ENCODE results near the gene ZNF32.

The ZNF32 gene, protein sequence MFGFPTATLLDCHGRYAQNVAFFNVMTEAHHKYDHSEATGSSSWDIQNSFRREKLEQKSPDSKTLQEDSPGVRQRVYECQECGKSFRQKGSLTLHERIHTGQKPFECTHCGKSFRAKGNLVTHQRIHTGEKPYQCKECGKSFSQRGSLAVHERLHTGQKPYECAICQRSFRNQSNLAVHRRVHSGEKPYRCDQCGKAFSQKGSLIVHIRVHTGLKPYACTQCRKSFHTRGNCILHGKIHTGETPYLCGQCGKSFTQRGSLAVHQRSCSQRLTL

DNA sequence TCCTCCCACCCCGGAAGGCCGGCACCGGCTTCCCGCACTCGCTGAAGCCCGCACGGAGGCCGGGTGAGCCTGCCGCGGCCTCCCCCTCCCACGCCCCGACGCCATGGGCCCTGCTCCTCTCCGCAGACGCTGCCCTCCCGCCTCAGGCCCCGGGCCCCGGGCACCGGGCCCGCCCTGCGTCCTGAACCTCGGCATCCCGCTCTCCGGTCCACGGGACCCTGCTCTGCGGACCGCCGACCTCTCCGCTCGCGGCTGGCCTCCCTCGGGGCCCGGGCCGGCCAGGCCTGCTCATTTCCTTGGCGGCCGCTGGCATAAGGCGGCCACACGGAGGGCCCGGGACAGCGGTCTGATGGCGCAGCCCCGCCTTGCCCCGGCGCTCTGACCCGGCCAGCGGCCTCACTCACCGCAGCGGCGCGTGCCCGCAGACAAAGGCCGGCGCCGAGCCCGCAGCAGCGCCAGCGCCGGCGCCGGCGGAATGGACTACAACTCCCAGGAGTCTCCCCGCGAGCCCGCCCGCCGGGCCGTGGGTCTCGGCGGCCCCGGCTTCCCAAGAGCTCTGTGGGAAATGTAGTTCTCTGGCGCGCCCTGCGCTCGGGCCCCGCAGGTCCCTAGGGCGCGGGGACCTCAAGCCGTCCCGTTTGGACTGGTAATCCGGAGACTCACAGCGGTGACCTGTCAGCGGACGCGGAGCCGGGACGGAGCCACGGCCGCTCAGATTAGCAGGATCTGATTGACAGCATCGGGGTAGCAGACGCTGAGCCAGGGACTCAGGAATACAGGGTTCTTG, at the start of gene ZNF32:
TSS of gene ZNF32 (minus strand) at position 484 of the 787 bp plus-strand sequence. CDS start 2,748 bp downstream, outside the sequence.
- peak; percentile 83 to 84 for DNase-seq

DNA sequence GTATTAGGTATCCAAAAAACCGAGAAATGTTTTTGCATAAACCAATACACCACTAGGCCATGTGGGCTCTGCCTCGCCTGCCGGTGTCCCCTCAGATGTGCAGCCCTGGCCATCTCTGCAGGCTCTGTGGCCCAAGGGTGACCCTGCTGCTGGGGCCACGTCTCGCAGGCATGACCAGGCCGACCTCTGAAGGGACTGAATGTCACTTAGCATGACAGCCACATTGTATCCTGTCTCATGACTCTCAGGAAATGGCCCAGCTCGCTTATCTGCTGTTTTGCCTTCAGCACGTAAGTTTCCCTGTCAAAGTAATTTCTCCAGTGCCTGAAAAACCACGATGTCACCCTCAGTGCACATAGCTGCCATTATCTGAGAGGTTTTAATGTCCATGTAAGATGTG, 49.5 kb upstream of the ZNF32 start:
- no peak for DNase-seq

DNA sequence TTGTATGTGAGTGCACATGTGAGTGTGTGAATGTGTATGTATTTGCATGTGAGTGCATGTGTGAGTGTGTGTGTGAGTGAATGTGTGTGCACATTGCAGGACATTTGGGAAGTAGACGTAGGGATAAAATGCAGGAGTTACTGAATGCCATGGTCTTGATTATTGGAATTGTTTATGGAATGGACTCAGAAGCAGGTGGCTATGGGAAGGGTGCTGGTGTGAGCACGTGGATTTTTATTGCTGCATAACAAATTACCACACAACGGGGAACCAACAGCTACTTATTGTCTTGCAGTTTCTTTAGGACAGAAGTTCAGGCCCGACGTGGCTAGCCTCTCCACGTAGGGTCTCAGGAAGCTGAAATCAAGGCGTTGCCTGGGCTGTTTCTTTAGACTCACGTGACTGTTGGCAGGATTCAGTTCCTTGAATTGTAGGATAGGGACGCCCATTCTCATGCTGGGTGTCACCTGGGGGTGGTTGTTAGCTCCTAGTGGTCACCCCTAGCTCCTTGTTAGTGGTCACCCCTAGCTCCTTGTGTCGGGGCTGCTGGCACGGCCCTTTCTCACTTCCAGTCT, 48.3 kb upstream of the ZNF32 start:
- DNase-seq = no peak

DNA sequence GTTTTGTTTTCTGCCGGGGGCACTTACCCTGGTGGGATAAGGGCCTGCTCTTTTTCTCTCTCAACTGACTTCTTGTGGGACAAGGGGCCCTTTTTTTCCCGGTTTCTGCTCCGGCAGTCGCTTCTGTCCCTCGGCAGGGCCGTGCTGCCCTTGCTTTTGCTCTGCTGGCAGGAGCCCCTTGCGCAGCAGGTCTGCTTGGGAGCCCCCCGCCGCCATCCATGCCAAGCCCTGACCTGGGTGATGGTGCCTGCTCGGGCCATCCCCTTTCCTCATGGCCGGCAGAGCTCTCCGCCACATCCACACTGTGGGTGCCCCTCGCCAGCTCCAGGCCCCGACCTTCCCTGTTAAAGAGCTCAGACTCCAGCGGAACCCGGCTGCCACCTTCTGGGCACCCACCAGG, 47.0 kb upstream of the ZNF32 start:
- no peak for DNase-seq

DNA sequence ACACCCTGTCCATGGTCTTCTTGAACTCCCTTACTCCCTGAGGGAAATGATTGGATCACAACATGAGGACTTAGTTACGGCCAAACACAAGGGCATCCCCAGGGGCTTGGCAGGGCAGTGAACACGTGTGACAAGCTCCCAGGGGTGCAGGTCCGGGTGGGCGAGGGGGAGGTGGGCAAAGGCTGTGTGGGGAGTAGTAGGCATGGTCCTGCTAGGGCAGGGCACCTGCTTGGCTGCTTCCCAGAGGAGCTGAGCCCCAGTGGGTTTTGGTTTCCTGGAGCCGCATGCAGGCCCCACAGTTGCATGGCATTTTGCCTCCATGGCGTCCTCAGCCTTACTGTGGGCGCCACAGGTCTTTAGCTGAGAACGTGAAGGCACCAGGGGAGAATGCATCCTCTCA, 46.6 kb upstream of the ZNF32 start:
- DNase-seq = no peak

DNA sequence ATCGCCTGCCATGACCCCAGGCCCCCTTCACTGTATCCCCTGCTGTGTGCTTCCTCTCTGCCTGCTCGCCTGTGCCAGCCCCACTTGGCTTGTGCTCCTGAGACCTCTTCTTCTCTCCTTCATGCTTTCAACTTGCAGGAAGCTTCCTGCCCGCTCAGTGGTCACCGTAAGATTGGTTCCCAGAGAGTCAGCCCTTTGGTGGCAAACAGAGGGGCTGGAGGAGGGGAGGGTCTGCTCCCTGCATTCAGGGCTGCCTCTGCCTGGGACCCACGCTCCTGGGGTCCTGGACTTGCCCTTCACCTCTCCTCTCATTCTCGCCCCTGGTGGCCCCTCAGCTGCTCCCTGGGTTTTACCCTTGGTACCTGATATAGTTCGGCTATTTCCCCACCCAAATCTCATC, 45.8 kb upstream of the ZNF32 start:
- no peak for DNase-seq

DNA sequence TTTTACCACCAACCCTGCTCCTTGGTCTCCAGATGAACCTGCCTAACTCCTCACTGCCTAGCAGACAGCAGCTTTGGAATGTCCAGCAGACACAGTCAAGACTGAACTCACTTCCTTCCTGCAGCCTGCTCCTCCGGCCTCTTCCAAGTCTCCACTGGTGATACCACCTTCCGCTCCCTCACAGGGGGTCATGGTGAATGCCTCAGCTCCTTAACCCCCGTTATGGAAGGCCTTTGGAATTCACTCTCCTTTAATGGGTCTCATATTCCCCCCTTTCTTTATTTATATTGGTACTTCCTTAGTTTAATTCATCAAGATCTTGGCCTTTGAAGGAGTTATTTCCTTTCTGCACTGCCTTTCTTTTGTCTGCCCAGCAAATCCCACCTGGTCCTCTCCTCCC, 44.9 kb upstream of the ZNF32 start:
- no peak for DNase-seq

DNA sequence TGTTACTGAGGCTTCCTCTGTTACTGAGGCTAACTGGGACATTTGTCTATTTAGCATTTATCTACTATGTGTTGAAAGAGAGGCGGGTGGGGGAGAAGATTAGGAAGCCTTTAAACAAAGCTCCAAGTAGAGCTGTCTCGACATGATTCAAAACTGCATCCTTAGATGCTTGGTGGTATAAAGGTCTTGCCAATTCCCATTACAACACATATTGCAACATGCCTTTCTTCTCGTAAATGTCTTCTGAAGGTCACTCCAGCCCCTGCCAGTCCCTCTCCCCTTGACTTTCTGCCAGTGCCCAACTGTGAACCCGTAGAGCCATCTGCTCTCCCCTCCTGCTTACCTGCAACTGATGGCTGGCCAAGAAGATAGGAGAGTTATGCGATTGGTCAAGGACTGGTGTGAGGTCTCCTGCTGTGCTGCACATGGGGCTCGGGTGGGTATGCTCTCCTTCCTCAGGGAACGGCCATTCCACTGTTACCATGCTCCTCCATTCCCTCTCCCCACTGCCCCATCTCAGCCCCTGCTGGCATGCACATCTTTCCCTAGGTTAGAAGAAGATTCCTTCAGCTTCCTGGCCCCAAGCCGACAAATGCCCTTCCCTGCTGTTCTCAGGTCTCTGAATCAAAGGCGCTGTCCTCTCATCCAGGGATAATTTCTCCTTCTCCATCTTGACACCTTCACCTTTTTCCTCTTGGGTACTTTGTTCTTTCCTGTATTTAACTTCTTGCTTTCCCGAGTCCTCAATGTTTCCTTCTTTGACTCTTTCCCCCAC, 43.6 kb upstream of the ZNF32 start:
- DNase-seq = no peak

DNA sequence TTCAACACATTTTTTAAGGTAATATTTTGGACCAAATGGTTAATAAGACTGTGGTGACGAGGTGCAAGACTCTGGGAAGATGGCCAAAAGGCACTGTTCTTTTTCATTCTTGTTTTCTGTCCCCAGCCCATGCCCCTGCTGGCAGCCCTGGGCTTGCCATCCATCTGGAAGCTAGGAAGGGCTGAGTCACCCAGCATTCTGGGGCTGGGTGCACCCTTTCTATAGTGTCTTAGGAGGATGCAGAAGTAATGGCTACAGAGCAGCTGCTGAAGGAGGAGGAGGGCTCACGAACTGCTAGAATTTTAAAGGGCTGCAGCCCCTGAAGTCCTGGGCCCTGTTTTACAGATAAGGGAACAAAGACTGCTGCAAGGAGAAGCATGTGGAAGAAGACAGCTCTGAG, 42.8 kb upstream of the ZNF32 start:
- DNase-seq = no peak

DNA sequence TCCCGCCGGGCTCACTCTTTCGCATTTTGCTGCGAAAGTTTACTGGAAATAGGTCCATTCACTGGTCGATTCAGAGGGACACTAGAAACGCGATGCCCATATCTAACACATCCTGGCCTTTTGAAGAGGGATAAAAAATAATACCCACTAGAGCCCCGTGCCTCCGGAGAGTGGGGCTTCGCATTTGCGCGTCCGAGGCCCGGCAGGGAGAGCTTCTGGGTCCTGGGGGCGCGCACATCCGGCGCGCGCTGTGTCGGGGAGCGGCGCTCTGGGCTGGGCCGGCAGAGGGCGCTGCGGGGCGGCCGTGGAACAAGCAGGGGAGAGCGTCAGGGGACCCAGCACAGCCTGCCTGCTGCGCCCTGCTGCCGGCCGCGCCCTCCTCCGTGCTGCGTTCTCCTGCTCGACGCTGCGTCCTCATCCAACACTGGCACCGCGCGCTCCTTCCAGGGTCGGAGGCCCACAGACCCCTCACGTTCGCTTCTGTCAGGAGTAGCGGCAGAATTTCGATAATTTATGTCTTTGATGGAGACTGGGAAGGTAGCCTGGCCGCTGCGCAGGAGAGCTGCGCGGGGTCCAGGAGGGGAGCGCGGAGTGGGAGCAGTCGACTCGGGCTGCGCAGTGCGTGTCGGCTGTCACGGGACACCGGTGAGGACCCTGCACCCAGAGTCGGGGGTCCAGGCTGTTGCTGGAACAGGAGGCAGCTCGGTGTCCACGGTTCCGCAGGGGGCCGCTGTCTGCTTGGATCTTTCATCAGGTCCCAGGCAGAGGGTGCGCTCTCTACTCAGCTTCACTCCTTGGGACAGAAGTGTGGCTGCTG, 41.5 kb upstream of the ZNF32 start:
- DNase-seq = peak; percentile 81 to 84

DNA sequence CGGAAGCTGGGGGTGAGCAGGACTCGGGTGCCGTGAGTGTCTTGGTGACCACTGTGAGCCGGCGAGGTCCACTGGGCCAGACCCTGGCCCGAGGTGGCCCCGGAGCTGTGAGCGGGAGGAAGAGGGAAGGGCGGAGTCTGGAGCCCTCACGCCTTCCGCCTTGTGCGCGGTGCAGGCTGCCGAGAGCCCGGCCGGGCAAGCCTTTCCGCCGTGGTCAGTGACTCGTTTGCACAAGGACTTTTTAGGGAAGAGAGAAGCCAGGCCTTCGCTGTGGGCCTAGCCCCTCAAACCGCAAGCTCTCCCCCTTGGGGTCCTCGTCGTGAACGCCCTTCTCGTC, 40.9 kb upstream of the ZNF32 start:
- no peak for DNase-seq

DNA sequence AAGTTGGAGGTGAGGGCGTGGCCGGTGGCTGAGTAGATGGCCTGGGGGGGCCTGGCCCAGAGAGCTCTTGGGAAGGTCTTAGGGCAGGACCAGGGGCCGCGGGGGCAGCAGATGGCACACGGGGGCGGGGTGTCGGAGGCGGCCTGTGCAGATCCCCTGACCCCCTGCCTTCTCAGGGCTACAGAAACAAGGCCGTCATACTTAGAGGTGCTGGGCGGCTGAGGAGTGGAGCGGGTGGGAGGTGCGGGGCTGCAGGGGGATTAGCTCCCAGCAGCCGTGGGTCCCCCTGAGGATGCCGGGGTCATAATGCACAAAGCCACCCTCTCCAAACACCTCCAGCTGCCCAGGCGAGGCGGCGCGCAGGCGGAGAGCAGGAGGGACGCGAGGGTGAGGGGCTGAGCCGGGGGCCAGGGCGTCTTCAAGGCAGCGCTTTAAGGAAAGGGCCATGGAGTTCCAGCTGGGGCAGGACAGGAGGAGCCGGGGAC, 40.4 kb upstream of the ZNF32 start:
- DNase-seq = no peak

DNA sequence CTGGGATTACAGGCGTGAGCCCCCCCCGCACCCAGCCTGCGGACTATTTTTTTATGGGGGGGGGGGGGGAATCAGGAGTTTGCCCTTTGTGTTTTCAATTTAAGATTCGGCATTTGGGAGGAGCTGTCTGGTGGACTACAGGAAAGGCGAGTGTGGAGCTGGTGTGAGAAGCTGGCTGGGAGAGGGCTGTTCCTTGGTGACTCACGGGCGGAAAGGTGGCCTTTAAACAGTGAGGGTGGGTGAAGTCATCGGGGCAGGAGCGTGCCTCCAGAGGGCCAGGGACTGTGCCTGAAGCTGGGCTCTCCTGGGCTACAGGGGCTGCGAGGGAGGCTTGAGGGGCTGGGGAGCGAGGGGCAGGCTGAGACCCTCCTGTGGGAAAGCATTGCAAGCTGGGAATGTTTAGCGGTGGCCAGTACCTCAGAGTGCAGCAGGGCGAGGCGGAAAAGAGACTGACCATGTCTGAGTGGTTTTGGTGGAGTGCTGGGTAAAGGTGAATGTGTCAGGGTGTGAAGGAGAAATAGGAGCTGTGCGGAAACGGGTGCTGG, 39.7 kb upstream of the ZNF32 start:
- DNase-seq = no peak

DNA sequence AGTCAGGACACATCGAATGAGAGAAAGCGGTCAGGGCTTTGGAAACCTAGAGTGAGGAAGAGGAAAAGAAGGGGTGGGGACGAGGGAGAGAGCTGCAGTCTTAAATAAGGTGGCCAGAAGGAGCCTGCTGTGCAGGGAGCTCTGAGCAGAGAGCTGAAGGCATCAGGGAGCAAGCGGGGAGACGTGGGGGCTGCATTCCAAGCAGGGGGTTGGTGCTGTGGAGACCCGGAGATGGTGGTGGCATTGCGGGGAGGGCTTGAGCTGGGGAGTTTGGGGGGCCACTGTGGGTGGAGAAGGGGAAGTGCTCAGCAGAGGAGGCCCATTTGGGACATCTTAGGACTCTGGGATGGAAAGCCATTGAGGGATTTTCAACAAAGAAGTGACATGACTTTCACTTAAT, 38.7 kb upstream of the ZNF32 start:
- DNase-seq = no peak

DNA sequence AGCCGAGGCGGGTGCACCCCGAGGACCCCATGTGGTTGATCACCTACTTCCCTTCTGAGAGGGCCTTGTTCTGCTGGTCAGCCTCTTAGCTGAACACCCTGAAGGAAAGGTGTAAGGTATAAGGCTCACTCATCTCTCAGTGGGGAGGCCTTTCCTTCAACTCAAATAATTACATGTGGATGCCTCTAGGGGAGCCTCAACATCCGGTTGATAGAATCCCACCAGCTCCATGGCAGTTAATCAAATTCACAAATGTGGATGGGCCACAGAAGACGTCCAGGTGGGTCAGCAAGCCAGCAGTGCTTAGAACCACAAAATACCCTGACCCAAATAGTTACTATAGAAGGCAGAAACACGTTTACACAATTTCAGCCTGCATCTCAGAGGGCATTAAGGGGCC, 37.7 kb upstream of the ZNF32 start:
- DNase-seq = no peak

DNA sequence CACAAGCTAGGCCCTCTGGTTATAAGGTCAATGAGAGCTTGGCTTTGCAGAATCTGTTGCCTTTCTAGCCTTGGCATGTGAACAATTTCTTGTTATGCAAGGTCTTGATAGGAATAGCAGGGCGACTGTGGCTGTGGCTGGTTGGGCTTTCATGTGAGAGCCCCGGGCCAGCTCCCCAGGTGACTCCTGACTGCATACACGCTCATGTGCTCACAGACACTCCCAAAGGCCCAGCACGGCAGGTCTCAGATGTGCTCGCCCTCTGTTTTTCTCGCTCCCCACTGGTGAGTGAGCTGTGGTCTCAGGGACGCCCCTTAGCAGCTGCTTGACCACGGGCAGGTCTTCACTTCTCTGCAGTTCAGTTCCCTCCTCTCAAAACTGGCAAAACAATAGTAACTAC, 37.1 kb upstream of the ZNF32 start:
- no peak for DNase-seq

DNA sequence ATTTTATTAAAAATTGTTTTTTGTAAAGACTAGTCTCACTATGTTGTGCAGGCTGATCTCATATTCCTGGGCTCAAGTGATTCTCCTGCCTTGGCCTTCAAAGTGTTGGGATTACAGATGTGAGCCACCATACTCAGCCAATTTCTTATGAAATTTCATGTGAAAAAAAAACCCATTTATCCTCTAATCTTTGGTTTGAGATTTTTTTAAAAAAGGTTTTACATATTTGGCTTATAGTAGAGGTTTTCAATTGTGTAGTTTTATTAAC, 35.5 kb upstream of the ZNF32 start:
- DNase-seq = no peak

DNA sequence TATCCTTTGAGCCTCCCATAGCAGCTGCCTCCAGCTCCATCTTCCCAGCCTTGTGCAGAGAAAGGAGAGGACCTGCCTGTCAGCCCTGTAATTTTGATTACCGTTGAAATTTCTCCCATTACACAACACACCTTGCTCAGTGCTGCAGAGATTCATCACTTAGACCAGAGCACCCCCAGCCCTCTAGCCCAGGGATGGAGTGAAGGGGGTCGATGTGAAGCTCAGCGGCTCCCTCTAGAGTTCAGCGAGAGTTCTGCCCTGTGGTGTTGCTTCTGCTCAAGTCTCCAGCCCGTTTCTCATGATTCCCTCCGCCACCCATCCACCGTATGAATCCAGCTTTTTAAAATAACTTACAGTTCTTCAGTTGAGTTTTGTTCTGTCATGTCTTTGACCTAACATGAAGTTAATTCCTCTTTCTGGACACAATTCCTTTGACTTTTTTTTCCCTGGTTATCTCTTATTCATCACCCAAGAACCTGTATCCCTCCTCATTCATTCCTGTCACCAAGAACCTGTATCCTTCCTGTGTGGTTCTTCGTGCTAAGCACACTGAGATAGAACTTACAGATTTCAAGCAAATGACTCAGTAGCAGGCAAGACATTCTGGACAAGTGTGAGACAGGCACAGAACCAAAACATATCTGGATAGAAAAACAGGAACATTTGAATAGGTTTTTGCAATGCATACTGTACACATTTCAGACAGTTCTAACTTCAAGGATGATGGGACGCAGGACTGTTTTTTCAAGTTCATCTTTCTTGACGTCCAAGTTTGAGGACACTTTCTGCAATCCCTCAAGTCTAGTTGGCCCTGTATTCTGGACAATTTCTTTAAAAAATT, 35.0 kb upstream of the ZNF32 start:
- DNase-seq = peak; percentile 20 to 23

DNA sequence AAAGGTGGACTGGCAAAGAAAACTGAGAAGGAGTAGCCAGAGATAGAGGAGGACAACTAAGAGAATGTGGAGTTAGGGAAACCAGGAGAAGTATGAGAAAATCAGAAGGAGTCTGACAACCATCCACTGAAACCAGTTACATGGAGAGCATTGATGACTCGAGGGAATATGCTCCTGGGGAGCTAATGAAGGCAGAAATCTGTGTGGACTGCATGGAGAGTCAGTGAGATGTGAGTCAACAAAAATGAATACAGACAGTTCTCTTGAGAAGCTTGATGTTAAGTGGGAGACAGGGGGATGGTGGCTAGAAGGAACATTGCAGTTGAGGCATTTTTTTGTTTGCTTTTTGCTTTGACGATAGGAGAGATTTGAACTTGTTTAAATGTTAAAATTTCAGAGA, 34.3 kb upstream of the ZNF32 start:
- DNase-seq = no peak

DNA sequence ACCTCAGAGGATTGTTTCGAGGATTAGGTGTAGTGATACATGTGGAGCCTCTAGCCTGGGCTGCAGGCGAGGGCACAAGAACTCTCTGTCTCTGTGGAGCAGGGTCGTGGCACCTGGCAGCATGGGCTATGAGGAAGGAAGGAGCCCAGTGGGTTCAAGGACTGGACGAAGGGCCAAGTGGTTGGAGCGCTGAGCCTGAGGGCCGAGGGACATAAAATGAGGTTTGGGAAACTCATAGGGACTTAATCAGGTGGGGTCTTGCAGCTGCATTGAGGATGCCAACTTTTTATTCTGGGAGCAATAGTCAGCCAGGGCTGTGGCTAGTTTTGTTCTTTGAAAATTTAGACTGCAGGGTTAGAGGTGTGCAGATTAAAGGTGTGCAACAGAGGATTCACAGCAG, 33.0 kb upstream of the ZNF32 start:
- DNase-seq = no peak

DNA sequence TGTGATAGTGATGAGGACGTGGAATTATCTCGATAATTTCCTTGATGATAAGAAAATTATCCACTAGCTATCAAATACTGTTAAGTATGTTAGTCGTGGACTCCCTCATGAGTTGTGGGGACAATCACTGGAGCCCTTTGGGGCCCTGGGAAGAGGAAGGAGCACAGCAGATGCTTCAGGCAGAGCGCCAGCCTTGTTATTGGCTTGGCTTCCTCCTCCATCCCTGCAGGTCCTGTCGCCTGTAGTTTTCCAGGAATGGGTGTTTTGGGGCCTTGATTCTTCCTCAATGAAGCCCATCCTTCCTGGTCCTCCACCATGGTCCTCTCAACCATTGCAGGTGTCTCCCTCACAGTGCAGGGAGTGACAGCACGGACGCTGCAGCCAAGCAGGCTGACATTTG, 32.5 kb upstream of the ZNF32 start:
- DNase-seq = no peak

DNA sequence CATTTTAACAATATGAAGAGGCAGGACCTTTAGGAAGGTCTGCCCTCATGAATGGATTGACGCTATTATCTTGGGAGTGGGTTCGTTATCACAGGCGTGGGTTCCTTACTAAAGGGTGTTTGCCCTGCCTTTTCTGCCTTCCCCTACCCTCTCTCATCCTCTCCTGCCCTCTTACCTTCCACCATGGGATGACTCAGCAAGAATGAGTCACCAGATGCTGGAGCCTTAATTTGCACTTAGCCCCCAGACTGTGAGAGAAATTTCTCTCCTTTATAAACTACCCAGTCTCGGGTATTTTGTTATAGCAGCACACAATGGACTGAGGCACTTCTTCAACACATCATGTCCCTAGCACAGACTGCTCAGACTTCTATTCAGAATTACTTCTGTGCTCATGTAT, 31.4 kb upstream of the ZNF32 start:
- DNase-seq = no peak

Data from CD4-positive, alpha-beta T cell treated with Interleukin-4 for 1 hour (primary cell).